Gastrocnemius medialis (tissue), 4 donors: ENCODE data around the gene DDX39A. TPM values are rescaled to one million over a fixed set of nuclear protein-coding genes. Genes with fewer than 3 reads are reported as not detected.
A peak's percentile ranks its signal among the peaks of the same experiment; 100 is the strongest.
"Not testable (repeated sequence)": the region's sequence is repeated elsewhere in the genome, so short reads cannot be mapped to it uniquely, and the experiment has no call there.

ENCODE experiments used
- ATAC-seq, 2 donors: fragments of 150-250 bp; one replicate each; pipeline ENCODE4 v1.9.1; 2016
- DNase-seq, 2 donors: peaks; one replicate each; pipeline ENCODE4 v3.0.0-alpha.2; 2019
- H3K27ac ChIP-seq, 4 donors: fragments of 200-600 bp; sonication (generic); 1 replicate in 1 of 4; 2 replicates in 3 of 4; pipeline ENCODE4 v1.5.1; 2016 to 2018; ENCODE audit warnings: mild to moderate bottlenecking in 2 of 4, moderate library complexity in 1 of 4
- H3K27me3 ChIP-seq, 3 donors: fragments of 200-600 bp; sonication (generic) in 2 of 3; 1 replicate in 1 of 3; 2 replicates in 2 of 3; pipeline versions ENCODE4 v1.5.1 to v1.6.0; 2016 to 2019; ENCODE audit warnings: mild to moderate bottlenecking in 1 of 3, moderate library complexity in 1 of 3
- H3K36me3 ChIP-seq, 2 donors: fragments of 200-600 bp; sonication (generic) in 1 of 2; one replicate each; pipeline ENCODE4 v1.5.1; 2017 to 2018
- H3K4me1 ChIP-seq, 2 donors: fragments of 200-600 bp; sonication (generic) in 1 of 2; one replicate each; pipeline ENCODE4 v1.5.1; 2016 to 2017; ENCODE audit warnings: mild to moderate bottlenecking in 2 of 2
- H3K4me3 ChIP-seq, 4 donors: fragments of 200-600 bp; sonication (generic) in 3 of 4; 1 replicate in 1 of 4; 2 replicates in 3 of 4; pipeline ENCODE4 v1.5.1; 2016 to 2019; ENCODE audit warnings: mild to moderate bottlenecking in 2 of 4
- H3K9me3 ChIP-seq, 3 donors: fragments of 200-600 bp; sonication (generic) in 2 of 3; 1 replicate in 1 of 3; 2 replicates in 2 of 3; pipeline ENCODE4 v1.5.1; 2016 to 2019
- CTCF ChIP-seq, 5 experiments: fragments of 450-650 bp in 3 of 5; fragments of 200-600 bp in 2 of 5; sonication (generic) in 2 of 5; IDR thresholded peaks in 4 of 5; conservative IDR thresholded peaks in 1 of 5; 1 replicate in 4 of 5; 2 replicates in 1 of 5; pipeline ENCODE4 v1.5.1; 2016 to 2019; ENCODE audit warnings: antibody characterized with exemption in 5 of 5, mild to moderate bottlenecking in 3 of 5, moderate library complexity in 3 of 5
- POLR2A ChIP-seq, 2 donors: fragments of 450-650 bp; IDR thresholded peaks; one replicate each; pipeline ENCODE4 v1.6.1; 2017; ENCODE audit warnings: antibody characterized with exemption in 2 of 2, mild to moderate bottlenecking in 2 of 2, moderate library complexity in 2 of 2
- in situ Hi-C, 4 donors: fragments of 200-750 bp; cut with MboI; loops; one replicate each; pipeline versions ENCODE4 v1.15.0 to v1.8.0; 2017; ENCODE audit warnings: low sequenced_read_pairs in 4 of 4
- intact Hi-C: fragments of 100-400 bp; cut with DNase I; formaldehyde crosslinking; loops from one replicate; pipeline ENCODE4 v1.15.1; 2023; ENCODE audit warnings: low total_unique reads
- total RNA-seq, 4 donors: library from RNA; depleted of rRNA; stranded (reverse); fragments of >200 nt; gene quantifications; one replicate each; pipeline versions ENCODE4 v1.1.0 to v1.2.3, GENCODE V29; 2016

Gene DDX39A
- total RNA-seq, 4 donors from 2014 or later: 23.9 to 59.2 (median 41.3) TPM

- ATAC-seq: peak; percentile 88 to 91
- no peaks in the 10 kb centered on the region for H3K9me3 ChIP-seq
- DNase-seq: peak; percentile 61 to 73
- H3K4me1 ChIP-seq: no peaks in the 10 kb centered on the region
- intact Hi-C loops: loop anchor here (5.0 kb wide), 1 partner anchor 269 kb away; the partner anchor contains the start of gene ASF1B
- peaks cover 0 to 87% of the 10 kb centered on the region in 2 donors for H3K36me3 ChIP-seq
- no peaks in the 10 kb centered on the region for H3K27me3 ChIP-seq
- in situ Hi-C loops: no loop called here
- no peak for TF ChIP-seq POLR2A (IDR thresholded peaks at IDR 0.05)
- TF ChIP-seq CTCF (IDR thresholded peaks at IDR 0.05 in 4 of 5, conservative IDR thresholded peaks at IDR 0.05 in 1 of 5): peak; percentile 74 to 98 (median 90)
- H3K4me3 ChIP-seq: peak overlapping the region in 3 of 4 donors; percentile 43 to 49 (median 47)
- peak overlapping the region; percentile 74 to 82 (median 80) for H3K27ac ChIP-seq
Measured at GRCh38 chr19:14405758-14406644, 13.1 kb downstream of the DDX39A start.

GRCh38 chr19:14405380-14405757 is 13.8 kb downstream of the DDX39A start:
- no peaks in the 10 kb centered on the region for H3K27me3 ChIP-seq
- intact Hi-C loops: loop anchor here (5.0 kb wide), 1 partner anchor 268 kb away; the partner anchor contains the start of gene ASF1B
- no peaks in the 10 kb centered on the region for H3K4me1 ChIP-seq
- H3K36me3 ChIP-seq: peaks cover 0 to 87% of the 10 kb centered on the region in 2 donors
- no peak overlapping the region for H3K4me3 ChIP-seq
- ATAC-seq (no peak), DNase-seq (no peak)
- peak overlapping the region; percentile 74 to 82 (median 80) for H3K27ac ChIP-seq
- no peak for TF ChIP-seq POLR2A (IDR thresholded peaks at IDR 0.05)
- no peak for TF ChIP-seq CTCF (IDR thresholded peaks at IDR 0.05 in 4 of 5, conservative IDR thresholded peaks at IDR 0.05 in 1 of 5)
- no peaks in the 10 kb centered on the region for H3K9me3 ChIP-seq
- in situ Hi-C loops: no loop called here

- DNase-seq (no peak), ATAC-seq (no peak)
- Histone ChIP-seq H3K9me3 (no peaks in the 10 kb centered on the region), H3K4me3 (no peak overlapping the region), H3K27ac (no peak overlapping the region), H3K36me3 (peaks cover 0 to 80% of the 10 kb centered on the region in 2 donors), H3K27me3 (no peaks in the 10 kb centered on the region), H3K4me1 (no peaks in the 10 kb centered on the region)
- intact Hi-C loops: no loop called here
- in situ Hi-C loops: no loop called here
- TF ChIP-seq POLR2A (IDR thresholded peaks at IDR 0.05): no peak
- no peak for TF ChIP-seq CTCF (IDR thresholded peaks at IDR 0.05 in 4 of 5, conservative IDR thresholded peaks at IDR 0.05 in 1 of 5)
Measured at GRCh38 chr19:14404312-14404711, 14.8 kb downstream of the DDX39A start.

- DNase-seq, H3K4me1 ChIP-seq, H3K27me3 ChIP-seq, intact Hi-C loops, H3K4me3 ChIP-seq, H3K9me3 ChIP-seq, in situ Hi-C loops, H3K27ac ChIP-seq, ATAC-seq: not testable (repeated sequence)
- H3K36me3 ChIP-seq: peaks cover 0 to 76% of the 10 kb centered on the region in 2 donors
Measured at GRCh38 chr19:14403145-14403930, 15.8 kb downstream of the DDX39A start.
